HG03521 (cell line): Measurements from ENCODE around the gene ACP6.
A peak's percentile ranks its signal among the peaks of the same experiment; 100 is the strongest.
"Not testable (repeated sequence)": the region's sequence is repeated elsewhere in the genome, so short reads cannot be mapped to it uniquely, and the experiment has no call there.

Source experiments
- ATAC-seq: cut with Tn5 transposase; IDR thresholded peaks from one replicate; pipeline ENCODE4 v1.9.1; 2021; ENCODE audit warnings: mild to moderate bottlenecking, moderate library complexity; ENCODE audit not compliant: unreplicated experiment

Gene ACP6

GRCh38 chr1:147624011-147624410, 46.3 kb downstream of the ACP6 start:
- no peak for ATAC-seq

DNA sequence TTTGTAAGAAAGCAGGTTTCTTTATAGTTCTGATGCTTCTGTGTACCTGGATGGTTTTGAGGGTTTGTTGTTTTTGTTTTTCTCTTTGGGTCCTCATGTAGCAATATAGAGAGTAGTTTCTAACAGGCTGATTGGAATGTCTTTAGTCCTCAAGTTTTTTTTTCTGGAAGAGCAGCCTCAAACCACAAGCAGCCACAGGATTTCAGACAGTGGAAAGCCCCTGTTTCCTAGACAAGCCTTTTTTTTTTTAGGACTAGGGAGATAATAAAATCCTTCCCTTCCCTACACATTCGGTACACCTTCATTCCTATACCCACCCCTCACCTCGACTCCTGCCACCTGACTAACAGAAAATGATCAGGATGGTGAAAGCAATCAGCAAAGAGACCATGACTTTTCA, 47.6 kb downstream of the ACP6 start:
- ATAC-seq: no peak

DNA sequence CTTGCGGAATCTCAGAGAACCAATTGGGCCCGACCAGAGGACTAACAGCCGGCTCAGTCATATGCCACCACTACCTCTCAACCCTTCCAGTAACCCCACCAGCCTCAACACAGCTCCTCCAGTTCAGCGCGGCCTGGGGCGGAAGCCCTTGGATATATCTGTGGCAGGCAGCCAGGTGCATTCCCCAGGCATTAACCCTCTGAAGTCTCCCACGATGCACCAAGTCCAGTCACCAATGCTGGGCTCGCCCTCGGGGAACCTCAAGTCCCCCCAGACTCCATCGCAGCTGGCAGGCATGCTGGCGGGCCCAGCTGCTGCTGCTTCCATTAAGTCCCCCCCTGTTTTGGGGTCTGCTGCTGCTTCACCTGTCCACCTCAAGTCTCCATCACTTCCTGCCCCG, 49.8 kb downstream of the ACP6 start:
- no peak for ATAC-seq

DNA sequence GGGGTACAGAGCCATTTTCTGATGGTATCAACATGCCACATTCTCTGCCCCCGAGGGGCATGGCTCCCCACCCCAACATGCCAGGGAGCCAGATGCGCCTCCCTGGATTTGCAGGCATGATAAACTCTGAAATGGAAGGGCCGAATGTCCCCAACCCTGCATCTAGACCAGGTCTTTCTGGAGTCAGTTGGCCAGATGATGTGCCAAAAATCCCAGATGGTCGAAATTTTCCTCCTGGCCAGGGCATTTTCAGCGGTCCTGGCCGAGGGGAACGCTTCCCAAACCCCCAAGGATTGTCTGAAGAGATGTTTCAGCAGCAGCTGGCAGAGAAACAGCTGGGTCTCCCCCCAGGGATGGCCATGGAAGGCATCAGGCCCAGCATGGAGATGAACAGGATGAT, 50.6 kb downstream of the ACP6 start:
- no peak for ATAC-seq

DNA sequence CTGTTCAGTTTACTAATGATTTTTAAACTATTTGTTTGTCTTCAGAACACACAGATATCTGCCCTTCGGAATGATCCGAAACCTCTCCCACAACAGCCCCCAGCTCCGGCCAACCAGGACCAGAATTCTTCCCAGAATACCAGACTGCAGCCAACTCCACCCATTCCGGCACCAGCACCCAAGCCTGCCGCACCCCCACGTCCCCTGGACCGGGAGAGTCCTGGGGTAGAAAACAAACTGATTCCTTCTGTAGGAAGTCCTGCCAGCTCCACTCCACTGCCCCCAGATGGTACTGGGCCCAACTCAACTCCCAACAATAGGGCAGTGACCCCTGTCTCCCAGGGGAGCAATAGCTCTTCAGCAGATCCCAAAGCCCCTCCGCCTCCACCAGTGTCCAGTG, 51.6 kb downstream of the ACP6 start:
- ATAC-seq: no peak

DNA sequence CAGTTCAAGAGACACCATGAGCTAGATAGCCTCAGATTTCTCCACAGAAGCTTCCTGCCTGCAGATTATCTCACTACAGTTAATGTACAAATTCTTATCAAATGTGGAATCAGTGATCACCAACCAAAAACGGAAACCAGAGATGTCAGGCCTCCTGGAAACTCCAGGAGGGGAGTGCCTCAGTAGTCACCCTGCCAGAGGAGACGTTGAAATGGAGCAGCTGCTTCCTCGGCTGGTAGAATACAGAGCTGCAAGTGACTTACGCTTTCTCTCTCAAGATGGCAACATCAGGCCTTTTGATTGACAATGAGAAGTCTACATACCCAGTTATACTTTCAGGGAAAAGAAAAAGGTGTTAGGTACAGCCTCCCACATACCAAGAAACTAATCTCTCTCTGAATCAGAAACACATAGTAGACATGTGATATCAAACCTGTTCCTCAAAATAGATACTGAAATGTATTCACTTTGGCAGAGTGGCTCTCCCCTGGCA, 52.2 kb downstream of the ACP6 start:
- no peak for ATAC-seq

GRCh38 chr1:147614966-147615365, 55.4 kb downstream of the ACP6 start:
- ATAC-seq: not testable (repeated sequence)

- ATAC-seq: no peak
Measured at GRCh38 chr1:147613506-147613905, 56.8 kb downstream of the ACP6 start.

- ATAC-seq: no peak
Measured at GRCh38 chr1:147612366-147612765, 58.0 kb downstream of the ACP6 start.

GRCh38 chr1:147611586-147611985, 58.7 kb downstream of the ACP6 start:
- no peak for ATAC-seq

DNA sequence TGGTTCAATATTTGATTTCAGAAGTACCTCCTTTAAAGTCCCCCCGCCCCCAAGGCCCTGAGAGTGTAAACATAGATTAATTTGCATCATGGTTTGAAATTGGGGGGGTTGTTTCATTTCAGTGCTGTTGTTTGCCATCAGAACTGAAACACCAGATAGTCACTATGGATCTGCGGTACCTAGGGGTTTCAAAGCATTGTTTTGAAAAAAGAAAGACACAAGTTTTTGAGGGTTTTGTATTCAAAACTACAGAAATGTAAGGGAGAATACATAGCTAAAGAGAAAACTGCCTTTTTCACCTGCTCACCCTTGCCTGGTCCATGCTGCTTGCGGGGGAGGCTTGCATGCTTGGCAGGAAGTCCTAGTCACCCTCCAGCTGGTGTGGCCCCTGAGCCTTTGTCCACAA, 59.3 kb downstream of the ACP6 start:
- ATAC-seq: peak; percentile 70

GRCh38 chr1:147609358-147609757, 61.0 kb downstream of the ACP6 start:
- no peak for ATAC-seq

- ATAC-seq: no peak
Measured at GRCh38 chr1:147608596-147608995, 61.7 kb downstream of the ACP6 start.

DNA sequence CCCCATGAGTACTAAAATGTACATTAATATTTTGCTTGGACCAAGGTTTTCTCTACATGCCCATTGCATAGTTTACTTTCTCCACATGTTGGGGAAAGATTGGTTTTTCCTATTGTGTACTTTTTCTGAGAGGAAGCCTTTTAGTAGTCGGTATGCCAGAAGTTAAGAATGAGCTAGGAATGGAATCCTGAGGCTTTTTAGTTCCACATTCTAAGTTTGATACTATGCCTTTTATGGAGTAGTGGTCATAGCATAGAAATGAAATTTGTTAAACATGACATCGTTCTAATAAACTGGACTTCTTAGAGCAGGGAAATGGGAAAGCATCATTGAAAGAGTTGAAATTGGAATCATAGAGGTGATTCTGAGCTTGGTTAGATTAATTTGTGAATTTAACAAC, 64.7 kb downstream of the ACP6 start:
- ATAC-seq: no peak

GRCh38 chr1:147603986-147604385, 66.3 kb downstream of the ACP6 start:
- no peak for ATAC-seq

- ATAC-seq: no peak
Measured at GRCh38 chr1:147600119-147601111, 69.9 kb downstream of the ACP6 start.

DNA sequence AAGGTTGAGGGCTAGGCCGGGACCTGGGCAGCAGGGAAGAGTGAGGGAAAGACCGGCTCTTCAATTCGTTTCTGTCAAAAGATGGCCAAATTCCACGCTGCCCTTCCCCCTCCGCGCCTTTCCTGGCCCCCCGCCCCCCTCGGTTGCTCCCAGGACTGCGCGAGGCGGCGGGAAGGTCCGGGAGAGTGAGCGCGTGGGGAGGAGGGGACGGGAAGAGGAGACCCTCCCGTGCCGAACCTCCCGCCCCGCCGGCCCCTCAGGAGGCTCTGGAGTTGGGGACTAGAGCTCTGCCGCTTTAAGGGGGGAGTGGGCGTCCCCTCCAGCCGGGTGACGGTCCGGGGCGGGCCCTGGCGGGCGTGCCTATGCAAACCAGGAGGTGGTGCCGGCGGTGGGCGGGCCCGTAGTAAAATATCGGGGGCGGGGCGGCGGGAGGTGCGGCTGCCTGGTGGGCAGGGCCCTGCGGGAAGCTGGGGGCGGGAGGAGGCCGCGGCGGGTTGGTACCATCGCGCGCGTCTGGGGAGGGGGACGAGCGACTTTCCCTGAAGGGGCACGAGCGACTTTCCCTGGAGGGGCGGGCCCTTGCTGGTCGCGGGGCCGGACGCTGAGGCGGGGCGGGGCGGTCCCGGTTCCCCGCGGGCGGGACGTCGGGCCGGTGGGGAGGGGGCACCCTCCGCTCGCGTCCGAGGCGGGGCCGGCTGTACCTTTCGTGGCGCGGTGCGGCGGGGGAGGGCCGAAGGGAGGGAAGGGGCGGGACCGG, 70.8 kb downstream of the ACP6 start:
- ATAC-seq: peak; percentile 77

DNA sequence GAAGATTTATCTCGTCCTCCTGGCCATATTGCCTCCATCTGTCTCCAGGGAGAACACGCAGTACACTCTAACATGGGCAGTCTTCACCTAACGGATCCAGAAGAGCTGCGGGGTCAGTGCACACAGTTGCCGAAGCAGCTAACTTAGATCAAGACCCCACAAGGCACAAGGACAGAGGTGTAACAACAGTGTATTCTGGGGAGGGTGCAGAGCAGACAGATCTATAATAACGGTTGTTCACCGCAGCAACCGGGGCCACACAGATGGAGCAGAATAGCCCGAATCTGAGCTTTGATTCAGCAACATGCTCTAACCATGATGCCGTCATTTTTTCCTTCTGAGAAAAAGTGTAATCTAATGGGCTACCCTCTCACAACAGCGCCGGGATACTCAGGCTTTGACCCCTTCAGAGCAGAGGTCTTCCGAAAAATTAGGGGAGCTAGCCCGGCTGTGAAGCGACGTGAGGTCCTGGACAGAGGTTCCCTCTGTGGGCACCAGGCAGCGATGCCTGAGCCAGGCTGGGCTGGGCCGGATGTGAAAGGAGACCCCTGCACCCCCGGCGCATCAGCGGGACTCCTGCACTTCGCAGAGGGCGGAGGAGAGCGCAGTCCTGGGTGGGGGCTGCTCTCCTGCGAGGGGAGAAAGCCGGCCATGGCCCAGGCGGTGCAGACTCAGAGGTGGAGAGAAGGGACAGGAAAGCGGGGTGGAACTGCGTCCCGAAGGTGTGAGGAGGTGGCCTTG, 71.5 kb downstream of the ACP6 start:
- no peak for ATAC-seq

GRCh38 chr1:147597010-147597409, 73.3 kb downstream of the ACP6 start:
- ATAC-seq: no peak
